GM12878 (cell line): Measurements from ENCODE around the gene HPCA. TPM values are rescaled to one million over a fixed set of nuclear protein-coding genes. Genes with fewer than 3 reads are reported as not detected.

ENCODE experiments used
- ATAC-seq: fragments of 200-7000 bp; cut with Tn5 transposase; 3 replicates; pipeline ENCODE4 v1.9.1; 2020; ENCODE audit warnings: mild to moderate bottlenecking, moderate library complexity
- BruUV-seq: library from RNA; stranded (reverse); fragments of 400-500 nt; replicated peaks from 2 replicates; lab custom pipeline; 2021; lab: Mats Ljungman, UMichigan
- CTCF ChIA-PET: fragments of 300-600 bp; sonication (Branson Sonifier 250); formaldehyde crosslinking; extraction: SDS; loops from one replicate; lab custom pipeline; 2021; ENCODE audit warnings: inconsistent platforms; lab: Yijun Ruan, JAX
- POLR2A ChIA-PET: fragments of 350-600 bp; formaldehyde crosslinking; extraction: SDS; loops from one replicate; lab custom pipeline; 2021; ENCODE audit warnings: inconsistent platforms; lab: Charles Lee
- RAD21 ChIA-PET: fragments of 300-600 bp; sonication (Branson Sonifier 250); formaldehyde crosslinking; loops from one replicate; lab custom pipeline; 2023; ENCODE audit warnings: antibody characterized with exemption; ENCODE audit not compliant: unreplicated experiment; lab: Charles Lee
- SMC1A ChIA-PET: fragments of 300-600 bp; sonication (Branson Sonifier 250); formaldehyde crosslinking; loops from one replicate; lab custom pipeline; 2023; ENCODE audit not compliant: unreplicated experiment, uncharacterized antibody; lab: Charles Lee
- DNase-seq: peaks from one replicate; pipeline ENCODE4 v3.0.0-alpha.2; 2011; ENCODE audit warnings: low read depth, low spot score
- FAIRE-seq: peaks from 3 replicates; lab custom pipeline; 2011; peaks lifted over from hg19 to GRCh38; lab: Jason Lieb, UNC
- H2AFZ ChIP-seq: 2 replicates; pipeline ENCODE4 v1.6.0; 2011; ENCODE audit warnings: low read depth, low read length, control low read depth; ENCODE audit not compliant: control insufficient read depth
- H3K27ac ChIP-seq: 2 replicates; pipeline ENCODE4 v1.5.1; 2011; ENCODE audit warnings: control low read depth; ENCODE audit not compliant: control insufficient read depth, insufficient read depth
- H3K27me3 ChIP-seq, 2 experiments: replicated peaks in 1 of 2; 2 replicates each; pipeline versions ENCODE4 v1.6.0 to v1.6.1; 2011; ENCODE audit warnings: low read length in 1 of 2; ENCODE audit not compliant: control insufficient read depth in 2 of 2, insufficient read depth in 2 of 2
- H3K36me3 ChIP-seq, 2 experiments: 2 replicates each; pipeline ENCODE4 v1.5.1; 2011; ENCODE audit warnings: low read length in 1 of 2; ENCODE audit not compliant: control insufficient read depth in 2 of 2, insufficient read depth in 2 of 2
- H3K4me1 ChIP-seq: 2 replicates; pipeline ENCODE4 v1.6.1; 2011; ENCODE audit warnings: mild to moderate bottlenecking, low read length, moderate library complexity, mixed read lengths; ENCODE audit not compliant: control insufficient read depth, insufficient read depth
- H3K4me2 ChIP-seq: 2 replicates; pipeline ENCODE4 v1.6.0; 2011; ENCODE audit warnings: control low read depth; ENCODE audit not compliant: control insufficient read depth, insufficient read depth
- H3K4me3 ChIP-seq: fragments of 200-600 bp; sonication (generic); 2 replicates; pipeline ENCODE4 v1.5.1; 2016
- H3K79me2 ChIP-seq: 2 replicates; pipeline ENCODE4 v1.6.0; 2011; ENCODE audit warnings: low read length; ENCODE audit not compliant: control insufficient read depth, insufficient read depth
- H3K9ac ChIP-seq: 2 replicates; pipeline ENCODE4 v1.8.0; 2011; ENCODE audit warnings: low read length, control low read depth, mixed read lengths; ENCODE audit not compliant: control insufficient read depth, insufficient read depth
- H3K9me3 ChIP-seq: replicated peaks from 3 replicates; pipeline ENCODE4 v1.5.1; 2011; ENCODE audit warnings: mild to moderate bottlenecking, low read length; ENCODE audit not compliant: control insufficient read depth, insufficient read depth
- H4K20me1 ChIP-seq: 2 replicates; pipeline ENCODE4 v1.6.0; 2011; ENCODE audit not compliant: control insufficient read depth, insufficient read depth
- ASH2L ChIP-seq: fragments of 300-600, 200-600 bp; sonication (generic); IDR thresholded peaks from 2 replicates; pipeline ENCODE4 v1.6.1; 2017; ENCODE audit warnings: low read depth, mild to moderate bottlenecking, borderline replicate concordance
- BHLHE40 ChIP-seq, 2 experiments: fragments of 450-650 bp in 1 of 2; IDR thresholded peaks; 2 replicates each; pipeline ENCODE4 v1.6.1; 2011 to 2017; ENCODE audit warnings: low read depth in 2 of 2, borderline replicate concordance in 1 of 2, improper control_type of control experiment in 1 of 2, low read length in 1 of 2, mild to moderate bottlenecking in 1 of 2
- CBFB ChIP-seq: IDR thresholded peaks from 2 replicates; pipeline ENCODE4 v1.6.1; 2016; ENCODE audit warnings: antibody characterized with exemption, low read depth
- CEBPB ChIP-seq, 2 experiments: fragments of 150-350 bp in 1 of 2; IDR thresholded peaks; 2 replicates each; pipeline ENCODE4 v1.6.1; 2012 to 2014; ENCODE audit warnings: low read depth in 2 of 2, low read length in 2 of 2, borderline replicate concordance in 1 of 2, inconsistent platforms in 1 of 2
- EGR1 ChIP-seq, 2 experiments: IDR thresholded peaks; 1 replicate in 1 of 2; 2 replicates in 1 of 2; pipeline ENCODE4 v1.6.1; 2011 to 2012; ENCODE audit warnings: low read depth in 2 of 2, low read length in 2 of 2, borderline replicate concordance in 1 of 2, mild to moderate bottlenecking in 1 of 2, moderate library complexity in 1 of 2
- MEF2B ChIP-seq: fragments of 450-650 bp; IDR thresholded peaks from 2 replicates; pipeline ENCODE4 v1.6.1; 2018; ENCODE audit warnings: mild to moderate bottlenecking, moderate library complexity; ENCODE audit not compliant: partially characterized antibody, poor library complexity, severe bottlenecking
- MTA3 ChIP-seq: IDR thresholded peaks from 2 replicates; pipeline ENCODE4 v1.6.1; 2012; ENCODE audit warnings: low read length, inconsistent platforms, borderline replicate concordance
- NKRF ChIP-seq: fragments of 450-650 bp; conservative IDR thresholded peaks from 2 replicates; pipeline ENCODE4 v1.6.1; 2017; ENCODE audit warnings: mild to moderate bottlenecking, moderate library complexity
- PBX3 ChIP-seq: IDR thresholded peaks from 2 replicates; pipeline ENCODE4 v1.6.1; 2011; ENCODE audit warnings: mild to moderate bottlenecking, low read depth, low read length, moderate library complexity; ENCODE audit not compliant: insufficient replicate concordance
- SUZ12 ChIP-seq: fragments of 200-600 bp; sonication (generic); IDR thresholded peaks from one replicate; pipeline ENCODE4 v1.6.1; 2018; ENCODE audit warnings: antibody characterized with exemption, mild to moderate bottlenecking; ENCODE audit not compliant: unreplicated experiment
- TCF7 ChIP-seq: IDR thresholded peaks from 2 replicates; pipeline ENCODE4 v1.6.1; 2014; ENCODE audit warnings: antibody characterized with exemption, borderline replicate concordance
- ZNF274 ChIP-seq: IDR thresholded peaks from one replicate; pipeline ENCODE4 v1.8.0; 2011; ENCODE audit not compliant: insufficient read length, insufficient read depth
- WGBS: methylation state at CpG from one replicate; pipeline ENCODE4 v1.1.6; 2016; ENCODE audit warnings: low lambda C conversion rate; ENCODE audit not compliant: insufficient replicate concordance, insufficient coverage; ENCODE audit errors: missing lambda C conversion rate; 5-methylcytosine and 5-hydroxymethylcytosine counted together
- in situ Hi-C: fragments of 300-500 bp; cut with MboI; formaldehyde crosslinking; loops from 9 replicates; pipeline ENCODE4 v1.14.3; 2018; ENCODE audit warnings: mixed read lengths
- intact Hi-C: fragments of 100-400 bp; cut with micrococcal nuclease; formaldehyde crosslinking; loops from one replicate; pipeline ENCODE4 v1.14.2; 2022; ENCODE audit not compliant: unreplicated experiment
- polyA plus RNA-seq, 11 experiments: library from polyadenylated mRNA; depleted of rRNA in 4 of 11; unstranded in 6 of 11; stranded (reverse) in 5 of 11; fragments of >200 nt; fragmentation: Nextera tagmentation in 4 of 11; fragmentation: Illumina TruSeq in 1 of 11; extraction: Ambion mirVana in 4 of 11; extraction: Trizol in 1 of 11; gene quantifications; 1 replicate in 1 of 11; 2 replicates in 10 of 11; pipeline versions ENCODE4 v1.2.1 to v1.2.3, GENCODE V29; 2011 to 2016; ENCODE audit warnings: inconsistent platforms in 2 of 11, missing spikeins in 2 of 11, low read depth in 1 of 11
- total RNA-seq, 4 experiments: library from RNA; depleted of rRNA in 3 of 4; stranded (reverse); fragments of >200 nt in 3 of 4; fragmentation: Illumina TruSeq in 1 of 4; extraction: Trizol in 1 of 4; gene quantifications; 2 replicates each; pipeline versions ENCODE4 v1.2.1 to v1.2.3, GENCODE V29; 2013 to 2021

HPCA gene
- total and polyA plus RNA-seq, 10 of the 15 experiments (the other 5 are each of a cell fraction or from before 2014, with no cell fraction given), result 0.11 TPM; not detected in 9

GRCh38 chr1:32870615-32871363, 15.5 kb upstream of the HPCA start, which contains the start of gene FNDC5:
TSS of gene FNDC5 (minus strand) at chr1:32870912.
- POLR2A ChIA-PET, result interaction anchor here (1.3 kb wide), 1 partner anchor 158 kb away, joined by 4 read pairs; no protein-coding TSS in a partner anchor
- intact Hi-C loops, result loop anchor here (5.0 to 10.0 kb wide), 2 partner anchors 53 to 346 kb away; partner anchors contain the start of genes S100PBP and YARS1

More at GRCh38 chr1:32870615-32871363, 15.5 kb upstream of the HPCA start, which contains the start of gene FNDC5:
- Histone ChIP-seq H3K4me2 (peak within 1 kb of the TSS; percentile 64), H3K4me3 (no peak within 1 kb of the TSS), H3K36me3 (no peaks in the 10 kb centered on the region; a peak in 1 of 4 replicates), H2AFZ (no peak within 1 kb of the TSS), H3K9me3 (no peaks in the 10 kb centered on the region), H3K27me3 (peaks cover 9 to 12% of the 10 kb centered on the region in 2 experiments; a peak in 3 of 4 replicates), H3K4me1 (peaks cover 4% of the 10 kb centered on the region), H3K9ac (no peak within 1 kb of the TSS), H3K27ac (no peak within 1 kb of the TSS), H4K20me1 (no peaks in the 10 kb centered on the region; the same call in 1 of the 2 replicates), H3K79me2 (no peaks in the 10 kb centered on the region)
- BruUV-seq, result no TSS peak
- DNase-seq (no peak), FAIRE-seq (no peak), ATAC-seq (peak; percentile 21; the same call in 1 of the 3 replicates)
- RAD21 ChIA-PET, result interaction anchor here (0.9 to 3.4 kb wide), 4 partner anchors 48 to 351 kb away, joined by 4 to 34 read pairs (median 4); no protein-coding TSS in a partner anchor
- CTCF ChIA-PET, result interaction anchor here (0.7 to 3.2 kb wide), 11 partner anchors 10 to 351 kb away, joined by 3 to 48 read pairs (median 10); no protein-coding TSS in a partner anchor
- 16% methylated on average over 28 of the region's 99 CpGs for WGBS
- in situ Hi-C loops, result no loop called here
- SMC1A ChIA-PET, result interaction anchor here (0.7 to 3.1 kb wide), 8 partner anchors 9 to 350 kb away, joined by 3 to 11 read pairs (median 4); no protein-coding TSS in a partner anchor
- TF ChIP-seq MEF2B (no peak), NKRF (no peak), EGR1 (IDR thresholded peaks at IDR 0.05; ENCODE audit: borderline replicate concordance in 1 of 2, low read depth in 2 of 2, low read length in 2 of 2) (peak in 1 of 2 experiments; percentile 73; a peak in 1 of 3 replicates), PBX3 (no peak), CBFB (no peak), BHLHE40 (IDR thresholded peaks at IDR 0.05; ENCODE audit: borderline replicate concordance in 1 of 2, low read depth in 2 of 2, low read length in 1 of 2) (0 out of 4 replicates have a peak, but pooled peaks of 1 of the 2 experiments have one; percentile 34), ZNF274 (no peak), TCF7 (no peak), CEBPB (IDR thresholded peaks at IDR 0.05; ENCODE audit: borderline replicate concordance in 1 of 2, low read depth in 2 of 2, low read length in 2 of 2) (no peak), SUZ12 (peak; percentile 63), ASH2L (no peak), MTA3 (no peak)
